Sigmoid colon (tissue), 4 donors: ENCODE measurements around the gene STK40.

Experiments
- EP300 ChIP-seq, 4 donors: sonication (generic); formaldehyde crosslinking; IDR thresholded peaks; one replicate each; pipeline ENCODE4 v1.6.1; 2017; ENCODE audit warnings: antibody characterized with exemption in 4 of 4
- POLR2A ChIP-seq, 2 donors: fragments of 450-650 bp; IDR thresholded peaks; one replicate each; pipeline ENCODE4 v1.6.1; 2016; ENCODE audit warnings: antibody characterized with exemption in 2 of 2, mild to moderate bottlenecking in 2 of 2, moderate library complexity in 2 of 2
- POLR2AphosphoS5 ChIP-seq, 4 donors: sonication (generic); formaldehyde crosslinking; IDR thresholded peaks; one replicate each; pipeline ENCODE4 v1.6.1; 2017; ENCODE audit warnings: antibody characterized with exemption in 4 of 4
- TF ChIP-seq, protein P1 (sequence below), 4 experiments: fragments of 450-650 bp in 3 of 4; fragments of 200-600 bp in 1 of 4; IDR thresholded peaks; one replicate each; pipeline ENCODE4 v1.5.1; 2016 to 2019; ENCODE audit warnings: antibody characterized with exemption in 4 of 4, mild to moderate bottlenecking in 3 of 4, moderate library complexity in 2 of 4

DNA sequence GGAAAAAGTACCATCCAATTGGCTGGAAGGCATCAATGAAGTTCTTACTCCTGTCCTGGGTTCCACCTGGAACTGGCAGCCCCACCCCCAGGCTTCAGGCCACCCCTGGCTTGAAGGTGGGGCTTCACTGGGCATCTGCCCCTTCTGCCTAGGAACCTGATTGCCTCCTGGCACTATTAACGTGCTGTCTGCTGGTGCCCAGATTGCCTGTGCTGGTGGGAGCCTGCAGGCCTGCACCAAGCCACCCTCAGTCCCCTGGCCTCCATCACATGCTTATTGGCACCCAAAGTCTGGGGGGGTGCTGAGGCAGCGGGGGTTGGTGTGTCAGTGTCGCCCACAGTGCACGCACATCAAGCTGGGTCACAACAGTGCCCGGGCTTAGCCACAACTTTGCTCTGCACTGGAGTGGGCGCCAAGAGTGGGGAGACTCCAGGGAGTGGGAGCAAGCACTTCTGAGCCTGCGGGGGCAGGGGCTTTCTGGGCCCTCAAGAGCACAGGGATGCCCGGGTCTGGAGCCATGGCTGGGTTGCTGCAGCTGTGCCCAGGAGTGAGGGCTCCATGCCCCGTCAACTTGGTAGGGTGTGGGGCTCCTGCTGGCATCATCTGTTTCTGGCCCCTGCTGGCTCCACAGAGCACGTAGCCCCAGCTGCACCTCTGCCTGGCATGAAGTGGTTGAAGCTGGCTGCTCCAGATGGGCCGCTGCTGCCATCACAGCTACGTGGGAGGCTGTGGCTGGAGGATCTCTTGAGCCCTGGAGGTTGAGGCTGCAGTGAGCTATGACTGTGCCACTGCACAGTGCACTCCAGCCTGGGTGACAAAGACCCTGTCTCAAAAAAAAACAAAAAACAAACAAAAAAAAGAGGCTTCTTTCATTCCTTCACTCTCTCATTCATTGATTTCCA, 16.1 kb upstream of the STK40 start:
- TF ChIP-seq, protein P1, sequence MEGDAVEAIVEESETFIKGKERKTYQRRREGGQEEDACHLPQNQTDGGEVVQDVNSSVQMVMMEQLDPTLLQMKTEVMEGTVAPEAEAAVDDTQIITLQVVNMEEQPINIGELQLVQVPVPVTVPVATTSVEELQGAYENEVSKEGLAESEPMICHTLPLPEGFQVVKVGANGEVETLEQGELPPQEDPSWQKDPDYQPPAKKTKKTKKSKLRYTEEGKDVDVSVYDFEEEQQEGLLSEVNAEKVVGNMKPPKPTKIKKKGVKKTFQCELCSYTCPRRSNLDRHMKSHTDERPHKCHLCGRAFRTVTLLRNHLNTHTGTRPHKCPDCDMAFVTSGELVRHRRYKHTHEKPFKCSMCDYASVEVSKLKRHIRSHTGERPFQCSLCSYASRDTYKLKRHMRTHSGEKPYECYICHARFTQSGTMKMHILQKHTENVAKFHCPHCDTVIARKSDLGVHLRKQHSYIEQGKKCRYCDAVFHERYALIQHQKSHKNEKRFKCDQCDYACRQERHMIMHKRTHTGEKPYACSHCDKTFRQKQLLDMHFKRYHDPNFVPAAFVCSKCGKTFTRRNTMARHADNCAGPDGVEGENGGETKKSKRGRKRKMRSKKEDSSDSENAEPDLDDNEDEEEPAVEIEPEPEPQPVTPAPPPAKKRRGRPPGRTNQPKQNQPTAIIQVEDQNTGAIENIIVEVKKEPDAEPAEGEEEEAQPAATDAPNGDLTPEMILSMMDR (IDR thresholded peaks at IDR 0.05): no peak
- no peak for TF ChIP-seq POLR2A (IDR thresholded peaks at IDR 0.05)
- TF ChIP-seq EP300 (IDR thresholded peaks at IDR 0.05): no peak
- no peak for TF ChIP-seq POLR2AphosphoS5 (IDR thresholded peaks at IDR 0.05)
